Small intestine (tissue), 7 donors: Measurements from ENCODE around the gene PPP2R3B. TPM values are rescaled to one million over a fixed set of nuclear protein-coding genes. Genes with fewer than 3 reads are reported as not detected.
A peak's percentile ranks its signal among the peaks of the same experiment; 100 is the strongest.
"Not testable (repeated sequence)": the region's sequence is repeated elsewhere in the genome, so short reads cannot be mapped to it uniquely, and the experiment has no call there.

Source experiments
- DNase-seq, 2 donors: peaks; one replicate each; pipeline versions ENCODE4 v3.0.0 to v3.0.0-alpha.2; 2013
- FAIRE-seq: peaks from 2 replicates; lab custom pipeline; 2012; peaks lifted over from hg19 to GRCh38; lab: Jason Lieb, UNC
- H3K27ac ChIP-seq, 3 donors: one replicate each; pipeline ENCODE4 v1.5.1; 2013; ENCODE audit warnings: low read length in 2 of 3, mild to moderate bottlenecking in 2 of 3, control low read depth in 1 of 3, inconsistent platforms in 1 of 3, low read depth in 1 of 3, moderate library complexity in 1 of 3
- H3K27me3 ChIP-seq, 3 donors: one replicate each; pipeline ENCODE4 v1.6.1; 2013; ENCODE audit warnings: low read length in 3 of 3, inconsistent platforms in 1 of 3; ENCODE audit not compliant: control insufficient read depth in 3 of 3, insufficient read depth in 3 of 3
- H3K36me3 ChIP-seq, 3 donors: one replicate each; pipeline ENCODE4 v1.6.1; 2013; ENCODE audit warnings: low read length in 3 of 3, inconsistent platforms in 1 of 3, low read depth in 1 of 3, mild to moderate bottlenecking in 1 of 3, moderate library complexity in 1 of 3; ENCODE audit not compliant: control insufficient read depth in 3 of 3, insufficient read depth in 2 of 3
- H3K4me1 ChIP-seq, 3 donors: one replicate each; pipeline ENCODE4 v1.6.1; 2013; ENCODE audit warnings: low read length in 2 of 3, inconsistent platforms in 1 of 3, low read depth in 1 of 3, mild to moderate bottlenecking in 1 of 3, moderate library complexity in 1 of 3; ENCODE audit not compliant: control insufficient read depth in 3 of 3, insufficient read depth in 2 of 3
- H3K4me3 ChIP-seq, 3 donors: one replicate each; pipeline ENCODE4 v1.5.1; 2013; ENCODE audit warnings: low read length in 3 of 3, control low read depth in 1 of 3, inconsistent platforms in 1 of 3, low read depth in 1 of 3, mild to moderate bottlenecking in 1 of 3, moderate library complexity in 1 of 3
- H3K9me3 ChIP-seq, 2 donors: one replicate each; pipeline ENCODE4 v1.6.1; 2013; ENCODE audit warnings: low read depth in 1 of 2, low read length in 1 of 2; ENCODE audit not compliant: control insufficient read depth in 2 of 2, insufficient read depth in 1 of 2
- WGBS, 3 donors: extraction: QIAGEN DNeasy Blood & Tissue Kit; methylation state at CpG; one replicate each; pipeline ENCODE4 v1.1.7; 2013; 5-methylcytosine and 5-hydroxymethylcytosine counted together
- polyA plus RNA-seq, 4 donors: library from polyadenylated mRNA; stranded (reverse) in 3 of 4; unstranded in 1 of 4; fragments of 200-250 nt in 3 of 4; fragments of 120-200 nt in 1 of 4; gene quantifications; one replicate each; pipeline versions ENCODE4 v1.2.1 to v1.2.3, GENCODE V29; 2013
- donor health status: healthy with polysubstance abuse.
- donor health status: control.
- donor health status: control.
- donor health status: Bipolar disorder and iron deficiency.
- donor health status: healthy.

Gene PPP2R3B
- polyA plus RNA-seq, 4 donors, result 4.9 to 13.6 (median 11.8) TPM

DNA sequence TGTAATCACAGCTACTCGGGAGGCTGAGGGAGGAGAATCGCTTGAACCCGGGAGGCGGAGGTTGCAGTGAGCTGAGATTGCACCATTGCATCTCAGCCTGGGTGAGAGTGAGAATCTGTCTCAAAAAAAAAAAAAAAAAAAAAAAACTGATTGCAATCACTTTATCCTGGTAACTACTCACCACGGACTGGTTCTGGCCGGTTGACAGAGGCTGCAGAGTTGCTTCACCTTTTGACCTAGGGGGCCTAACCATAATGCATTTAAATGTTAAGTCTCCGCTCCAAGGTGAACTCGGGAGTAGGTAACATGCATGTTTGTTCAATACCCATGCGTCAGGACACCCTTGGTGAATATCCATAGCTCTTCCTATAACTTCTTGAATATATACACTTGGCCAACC is 1.8 kb downstream of the PPP2R3B start:
- Histone ChIP-seq H3K9me3 (no peaks in the 10 kb centered on the region), H3K27ac (no peak overlapping the region), H3K27me3 (no peaks in the 10 kb centered on the region), H3K4me3 (no peak overlapping the region), H3K36me3 (no peaks in the 10 kb centered on the region), H3K4me1 (no peaks in the 10 kb centered on the region)
- DNase-seq (no peak), FAIRE-seq (no peak)
- 87 to 89% (median 87%) methylated on average over 9 of the region's 9 CpGs for WGBS, 3 donors

GRCh38 chrX:378443-378842 is 8.3 kb downstream of the PPP2R3B start:
- Histone ChIP-seq H3K27ac (no peak overlapping the region), H3K9me3 (no peaks in the 10 kb centered on the region), H3K27me3 (peaks cover 5 to 15% (median 6%) of the 10 kb centered on the region in 3 donors), H3K4me1 (no peaks in the 10 kb centered on the region), H3K4me3 (no peak overlapping the region), H3K36me3 (no peaks in the 10 kb centered on the region)
- FAIRE-seq (no peak), DNase-seq (no peak)
- WGBS, 3 donors, result 71 to 85% (median 77%) methylated on average over 13 of the region's 13 CpGs

GRCh38 chrX:376206-376605 is 10.5 kb downstream of the PPP2R3B start:
- H3K27ac ChIP-seq, DNase-seq, H3K9me3 ChIP-seq, H3K36me3 ChIP-seq, H3K4me3 ChIP-seq, FAIRE-seq, H3K4me1 ChIP-seq: not testable (repeated sequence)
- 83 to 93% (median 88%) methylated on average over 11 to 12 of the region's 16 CpGs for WGBS, 3 donors
- peaks cover 15 to 17% (median 15%) of the 10 kb centered on the region in 3 donors for H3K27me3 ChIP-seq

GRCh38 chrX:375181-376036 is 11.3 kb downstream of the PPP2R3B start:
- no peak overlapping the region for H3K27ac ChIP-seq
- DNase-seq, result peak in 1 of 2 donors; percentile 6
- H3K36me3 ChIP-seq, result no peaks in the 10 kb centered on the region
- no peaks in the 10 kb centered on the region for H3K4me1 ChIP-seq
- H3K27me3 ChIP-seq, result peaks cover 15 to 17% (median 15%) of the 10 kb centered on the region in 3 donors
- H3K9me3 ChIP-seq, result no peaks in the 10 kb centered on the region
- no peak overlapping the region for H3K4me3 ChIP-seq
- FAIRE-seq, result no peak
- 53 to 75% (median 62%) methylated on average over 38 of the region's 38 CpGs for WGBS, 3 donors

GRCh38 chrX:374596-374995 is 12.1 kb downstream of the PPP2R3B start:
- H3K36me3 ChIP-seq, result no peaks in the 10 kb centered on the region
- peak in 1 of 2 donors; percentile 16 for DNase-seq
- FAIRE-seq, result no peak
- no peaks in the 10 kb centered on the region for H3K4me1 ChIP-seq
- no peak overlapping the region for H3K27ac ChIP-seq
- H3K4me3 ChIP-seq, result no peak overlapping the region
- WGBS, 3 donors, result 6 to 7% (median 7%) methylated on average over 21 of the region's 21 CpGs
- H3K27me3 ChIP-seq, result peaks cover 15 to 17% (median 15%) of the 10 kb centered on the region in 3 donors
- no peaks in the 10 kb centered on the region for H3K9me3 ChIP-seq

- H3K9me3 ChIP-seq, result no peaks in the 10 kb centered on the region
- no peak overlapping the region for H3K27ac ChIP-seq
- H3K36me3 ChIP-seq, result no peaks in the 10 kb centered on the region
- H3K27me3 ChIP-seq, result peaks cover 15 to 17% (median 15%) of the 10 kb centered on the region in 3 donors
- FAIRE-seq (no peak), DNase-seq (peak in 1 of 2 donors; percentile 68)
- peak overlapping the region in 1 of 3 donors; percentile 31 for H3K4me3 ChIP-seq
- WGBS, 3 donors, result 0 to 1% (median 1%) methylated on average over 50 to 93 of the region's 93 CpGs
- H3K4me1 ChIP-seq, result no peaks in the 10 kb centered on the region
These were observed 12.9 kb downstream of the PPP2R3B start for GRCh38 chrX:373641-374471.

DNA sequence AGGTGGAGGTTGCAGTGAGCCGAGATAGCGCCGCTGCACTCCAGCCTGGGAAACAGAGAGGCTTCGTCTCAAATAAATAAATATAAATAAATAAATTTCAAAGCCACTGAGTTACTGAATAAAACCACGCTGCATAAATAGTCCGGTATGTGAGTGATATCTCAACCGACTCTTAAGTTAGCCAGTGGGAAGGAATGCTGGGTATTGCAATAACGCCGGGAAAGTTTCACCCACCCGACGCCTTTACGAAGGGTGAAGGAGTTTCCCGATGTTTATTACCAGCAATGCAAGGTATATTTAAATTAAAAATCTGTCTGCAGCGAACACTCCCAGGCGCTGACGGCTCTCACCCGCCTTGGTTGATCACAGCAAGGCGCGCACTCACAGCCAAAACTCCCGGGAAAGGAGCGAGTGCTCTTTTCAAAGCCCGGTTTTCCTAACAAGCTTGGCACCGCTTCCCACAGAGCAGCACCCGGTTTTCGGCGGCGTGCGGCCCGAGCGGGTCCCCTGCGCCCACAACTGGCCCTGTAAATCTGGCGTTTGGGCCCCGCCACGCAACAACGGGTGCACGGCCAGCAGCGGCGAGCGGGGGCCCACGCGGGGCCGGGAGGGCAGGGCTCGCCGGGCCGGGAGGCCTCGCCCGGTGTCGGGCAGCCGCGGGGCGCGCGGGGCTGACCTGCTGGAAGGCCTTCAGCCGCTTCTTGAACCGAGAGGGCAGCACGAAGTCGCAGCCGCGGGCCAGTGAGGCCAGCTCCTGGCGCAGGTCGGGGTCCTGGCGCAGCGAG is 13.7 kb downstream of the PPP2R3B start:
- FAIRE-seq (no peak), DNase-seq (no peak)
- peak overlapping the region in 1 of 3 donors; percentile 31 for H3K4me3 ChIP-seq
- no peaks in the 10 kb centered on the region for H3K9me3 ChIP-seq
- H3K4me1 ChIP-seq, result no peaks in the 10 kb centered on the region
- H3K27ac ChIP-seq, result no peak overlapping the region
- no peaks in the 10 kb centered on the region for H3K36me3 ChIP-seq
- H3K27me3 ChIP-seq, result peaks cover 15 to 17% (median 15%) of the 10 kb centered on the region in 3 donors
- 10 to 16% (median 11%) methylated on average over 40 to 63 of the region's 63 CpGs for WGBS, 3 donors

- Histone ChIP-seq H3K4me1 (no peaks in the 10 kb centered on the region), H3K27me3 (peaks cover 15 to 17% (median 15%) of the 10 kb centered on the region in 3 donors), H3K9me3 (no peaks in the 10 kb centered on the region), H3K4me3 (no peak overlapping the region), H3K27ac (no peak overlapping the region), H3K36me3 (no peaks in the 10 kb centered on the region)
- 69 to 88% (median 75%) methylated on average over 15 of the region's 15 CpGs for WGBS, 3 donors
- FAIRE-seq (no peak), DNase-seq (no peak)
These were observed 14.8 kb downstream of the PPP2R3B start for GRCh38 chrX:371907-372306.
